GM21529 (cell line): ENCODE measurements around the gene HTRA1.

Experiments
- ATAC-seq: cut with Tn5 transposase; IDR thresholded peaks from one replicate; pipeline ENCODE4 v1.9.1; 2021; ENCODE audit not compliant: unreplicated experiment

Gene HTRA1

GRCh38 chr10:122461367-122461728 is at the start of gene HTRA1:
Gene HTRA1, plus strand, starts transcription at chr10:122461553. Its CDS starts 100 bp downstream, at chr10:122461653.
- ATAC-seq: no peak

- ATAC-seq: no peak
Measured at GRCh38 chr10:122413327-122413726, 48.0 kb upstream of the HTRA1 start.

- no peak for ATAC-seq
Measured at GRCh38 chr10:122417667-122418066, 43.7 kb upstream of the HTRA1 start.

- no peak for ATAC-seq
Measured at GRCh38 chr10:122419016-122419415, 42.3 kb upstream of the HTRA1 start.

GRCh38 chr10:122419876-122420623 is 41.3 kb upstream of the HTRA1 start:
- ATAC-seq: no peak

- ATAC-seq: no peak
Measured at GRCh38 chr10:122420624-122421007, 40.7 kb upstream of the HTRA1 start.

- no peak for ATAC-seq
Measured at GRCh38 chr10:122421054-122421625, 40.2 kb upstream of the HTRA1 start.

- ATAC-seq: no peak
Measured at GRCh38 chr10:122421742-122422141, 39.6 kb upstream of the HTRA1 start.

- no peak for ATAC-seq
Measured at GRCh38 chr10:122422266-122422989, 38.9 kb upstream of the HTRA1 start.

- no peak for ATAC-seq
Measured at GRCh38 chr10:122424059-122424458, 37.3 kb upstream of the HTRA1 start.

- ATAC-seq: no peak
Measured at GRCh38 chr10:122426829-122427228, 34.5 kb upstream of the HTRA1 start.

- ATAC-seq: no peak
Measured at GRCh38 chr10:122427280-122427679, 34.1 kb upstream of the HTRA1 start.

GRCh38 chr10:122435212-122435827 is 26.0 kb upstream of the HTRA1 start:
- no peak for ATAC-seq

GRCh38 chr10:122441961-122442360 is 19.4 kb upstream of the HTRA1 start:
- ATAC-seq: no peak

GRCh38 chr10:122445469-122445868 is 15.9 kb upstream of the HTRA1 start:
- ATAC-seq: no peak

- no peak for ATAC-seq
Measured at GRCh38 chr10:122445904-122446303, 15.4 kb upstream of the HTRA1 start.

- ATAC-seq: no peak
Measured at GRCh38 chr10:122446668-122447423, 14.5 kb upstream of the HTRA1 start.

GRCh38 chr10:122448600-122448999 is 12.8 kb upstream of the HTRA1 start:
- ATAC-seq: no peak

GRCh38 chr10:122449153-122449552 is 12.2 kb upstream of the HTRA1 start:
- ATAC-seq: no peak

GRCh38 chr10:122450353-122450990 is 10.9 kb upstream of the HTRA1 start:
- no peak for ATAC-seq

- ATAC-seq: no peak
Measured at GRCh38 chr10:122454071-122454470, 7.3 kb upstream of the HTRA1 start.
